Islet of Langerhans (tissue), 1 donor: Measurements from ENCODE around the gene LSS.
"Not testable (repeated sequence)": the region's sequence is repeated elsewhere in the genome, so short reads cannot be mapped to it uniquely, and the experiment has no call there.

Experiments
- FAIRE-seq: peaks from one replicate; lab custom pipeline; 2011; peaks lifted over from hg19 to GRCh38; lab: Jason Lieb, UNC

The LSS gene

DNA sequence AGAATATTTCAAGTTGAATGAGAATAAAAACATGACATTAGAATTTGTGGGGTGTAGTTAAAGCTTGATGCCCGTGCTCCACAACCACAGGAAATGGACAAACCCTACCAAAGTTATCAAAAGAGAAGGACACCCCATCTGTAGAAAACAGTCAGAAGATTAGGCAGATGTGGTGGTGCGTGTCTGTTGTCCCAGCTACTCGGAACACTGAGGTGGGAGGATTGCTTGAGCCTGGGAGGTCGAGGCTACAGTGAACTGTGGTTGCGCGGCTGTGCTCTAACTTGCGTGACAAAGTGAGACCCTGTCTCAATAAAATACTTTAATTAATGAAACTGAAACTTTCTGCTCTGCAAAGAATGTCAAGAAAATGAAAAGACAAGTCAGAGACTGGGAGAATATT lies 42.9 kb downstream of the LSS start:
- no peak for FAIRE-seq

DNA sequence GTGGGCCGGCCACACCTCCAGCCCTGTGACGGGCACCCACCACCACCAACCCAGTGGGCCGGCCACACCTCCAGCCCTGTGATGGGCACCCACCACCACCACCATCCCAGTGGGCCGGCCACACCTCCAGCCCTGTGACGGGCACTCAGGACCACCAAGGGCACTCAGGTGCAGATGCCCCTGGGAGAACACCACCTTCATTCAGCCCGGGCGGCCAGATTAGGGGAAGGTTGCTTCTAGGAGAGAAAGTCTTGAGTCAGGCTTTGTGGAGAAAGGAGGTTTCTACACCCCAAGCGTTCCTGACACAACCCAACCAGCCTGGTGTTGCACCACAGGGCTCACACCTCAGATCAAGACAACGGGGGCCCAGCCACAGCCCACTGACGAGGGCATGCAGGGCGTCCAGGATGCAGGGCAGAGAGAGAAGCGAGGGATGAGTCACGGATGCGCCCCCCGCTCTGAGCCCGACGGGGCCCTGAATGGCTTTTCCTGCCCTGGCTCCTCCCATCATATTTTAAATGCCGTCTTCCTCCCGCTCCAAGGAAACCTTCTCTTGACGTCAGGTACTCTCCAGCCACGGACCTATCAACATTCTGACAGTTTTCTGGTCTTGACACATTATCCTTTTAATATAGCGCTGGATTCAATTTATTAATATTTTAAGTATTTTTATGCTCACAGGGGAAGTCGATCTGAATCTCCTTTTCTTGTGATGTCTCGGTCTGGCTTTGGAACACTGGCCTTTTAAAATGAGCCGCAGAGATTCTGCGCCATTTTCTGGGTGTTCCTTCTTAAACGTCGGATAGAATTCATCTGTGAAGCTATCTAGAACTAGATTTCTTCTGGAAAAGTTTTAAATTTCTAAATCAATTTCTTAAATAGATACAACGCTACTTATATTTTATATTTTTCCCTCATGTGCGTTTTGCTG lies 43.7 kb downstream of the LSS start:
- no peak for FAIRE-seq

DNA sequence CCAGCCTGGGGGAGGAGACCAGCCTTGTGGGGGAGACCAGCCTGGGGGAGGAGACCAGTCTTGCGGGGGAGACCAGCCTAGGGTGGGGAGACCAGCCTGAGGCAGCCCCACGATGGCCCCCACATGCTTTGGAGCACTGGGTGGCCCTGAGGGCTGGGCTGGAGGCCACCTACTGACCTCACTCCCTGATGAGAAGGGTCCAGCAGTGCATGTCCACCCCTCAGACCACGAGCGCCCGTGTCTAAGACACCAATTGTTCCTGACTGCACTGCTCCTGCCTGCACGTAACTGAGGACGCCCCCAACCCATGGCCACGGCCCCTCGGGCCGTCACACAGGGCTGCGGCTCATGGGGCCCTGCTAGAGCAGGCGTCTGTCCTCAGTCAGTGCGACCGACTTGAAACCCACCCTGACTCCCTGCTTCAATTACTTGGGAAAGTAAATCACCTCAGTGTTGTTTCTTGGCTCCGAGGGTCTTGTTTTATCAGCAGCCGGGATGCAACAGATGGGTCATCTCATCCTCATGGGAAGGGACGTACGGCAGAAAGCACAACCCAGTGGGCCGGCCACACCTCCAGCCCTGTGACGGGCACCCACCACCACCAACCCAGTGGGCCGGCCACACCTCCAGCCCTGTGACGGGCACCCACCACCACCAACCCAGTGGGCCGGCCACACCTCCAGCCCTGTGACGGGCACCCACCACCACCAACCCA lies 44.5 kb downstream of the LSS start, which contains the start of gene SPATC1L:
SPATC1L (minus strand) TSS at position 550 of the 715 bp plus-strand sequence. CDS start 1,643 bp downstream, outside the sequence.
- FAIRE-seq, result no peak

DNA sequence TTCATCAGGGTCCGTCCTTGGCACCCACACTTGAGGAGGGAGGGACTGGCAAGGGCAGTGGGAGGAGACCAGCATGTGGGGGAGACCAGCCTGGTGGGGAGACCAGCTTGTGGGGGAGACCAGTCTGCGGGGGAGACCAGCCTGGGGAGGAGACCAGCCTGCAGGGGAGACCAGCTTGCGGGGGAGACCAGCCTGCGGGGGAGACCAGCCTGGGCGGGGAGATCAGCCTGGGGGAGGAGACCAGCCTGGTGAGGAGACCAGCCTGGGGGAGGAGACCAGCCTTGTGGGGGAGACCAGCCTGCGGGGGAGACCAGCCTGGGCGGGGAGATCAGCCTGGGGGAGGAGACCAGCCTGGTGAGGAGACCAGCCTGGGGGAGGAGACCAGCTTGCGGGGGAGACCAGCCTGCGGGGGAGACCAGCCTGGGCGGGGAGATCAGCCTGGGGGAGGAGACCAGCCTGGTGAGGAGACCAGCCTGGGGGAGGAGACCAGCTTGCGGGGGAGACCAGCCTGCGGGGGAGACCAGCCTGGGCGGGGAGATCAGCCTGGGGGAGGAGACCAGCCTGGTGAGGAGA lies 45.2 kb downstream of the LSS start:
- not testable (repeated sequence) for FAIRE-seq

DNA sequence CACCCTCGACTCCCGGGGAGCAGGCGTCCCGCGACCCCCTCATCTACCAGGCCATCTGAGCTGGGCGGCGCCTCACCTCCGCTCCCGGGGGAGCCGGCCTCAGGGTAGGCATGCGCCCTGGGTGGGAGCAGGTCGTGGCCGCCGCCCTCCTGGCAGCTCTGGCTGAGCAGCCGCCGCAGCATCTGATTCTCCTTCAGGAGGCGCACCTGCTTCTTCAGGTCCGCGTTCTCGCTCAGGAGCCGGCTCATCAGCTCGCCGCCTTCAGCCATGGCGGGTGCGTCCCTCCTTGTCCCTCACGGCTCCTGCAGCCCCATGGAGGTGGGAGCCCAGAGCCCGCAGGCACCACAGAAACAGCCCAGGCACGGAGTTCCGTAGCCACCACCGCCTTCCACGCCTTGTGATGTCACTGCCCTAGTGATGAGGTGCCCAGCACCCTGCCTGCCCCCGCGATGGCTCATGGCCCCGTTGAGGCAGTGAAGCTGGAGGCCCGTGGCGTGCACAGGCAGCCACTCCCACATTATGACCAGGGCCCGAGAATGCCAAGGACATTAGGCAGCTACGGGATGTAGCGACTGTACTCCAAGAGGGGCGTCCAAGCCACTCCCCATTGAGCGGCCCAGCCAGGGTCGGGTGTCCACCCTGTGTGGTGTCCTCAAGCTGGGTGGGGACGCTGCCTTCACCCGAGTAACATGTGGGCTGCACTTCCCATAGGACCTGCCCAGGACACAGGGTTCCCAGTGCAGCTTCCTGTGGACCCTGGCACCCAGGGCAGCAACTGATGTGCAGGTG lies 45.8 kb downstream of the LSS start:
- no peak for FAIRE-seq

DNA sequence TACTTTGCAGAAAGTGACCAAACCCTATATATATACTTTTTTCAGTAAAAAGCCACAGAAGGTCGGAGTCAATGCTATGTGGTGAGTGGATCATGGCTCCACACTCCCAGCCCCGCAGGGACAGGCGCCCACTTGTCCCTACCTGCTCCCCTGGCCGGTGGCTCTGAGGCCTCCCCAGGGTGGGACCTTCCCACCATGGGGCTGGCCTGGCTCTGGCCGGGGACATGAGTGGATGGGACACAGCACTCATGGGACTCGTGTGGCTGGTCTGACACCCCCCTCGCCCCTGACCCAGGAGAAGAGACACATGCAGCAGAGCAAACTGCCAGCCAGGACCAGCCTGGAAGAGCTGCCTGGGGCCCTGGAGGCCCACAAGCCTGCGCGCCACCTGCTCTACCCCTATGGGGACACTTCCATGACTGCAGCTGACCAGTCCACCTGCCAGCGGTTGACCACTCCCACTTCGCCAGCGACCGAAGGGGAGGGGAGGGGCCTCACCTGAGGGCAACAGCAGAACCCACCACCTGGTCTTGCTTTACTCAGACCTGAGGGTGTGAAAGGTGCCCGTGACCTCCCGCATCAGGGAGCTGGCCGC lies 46.5 kb downstream of the LSS start:
- no peak for FAIRE-seq

DNA sequence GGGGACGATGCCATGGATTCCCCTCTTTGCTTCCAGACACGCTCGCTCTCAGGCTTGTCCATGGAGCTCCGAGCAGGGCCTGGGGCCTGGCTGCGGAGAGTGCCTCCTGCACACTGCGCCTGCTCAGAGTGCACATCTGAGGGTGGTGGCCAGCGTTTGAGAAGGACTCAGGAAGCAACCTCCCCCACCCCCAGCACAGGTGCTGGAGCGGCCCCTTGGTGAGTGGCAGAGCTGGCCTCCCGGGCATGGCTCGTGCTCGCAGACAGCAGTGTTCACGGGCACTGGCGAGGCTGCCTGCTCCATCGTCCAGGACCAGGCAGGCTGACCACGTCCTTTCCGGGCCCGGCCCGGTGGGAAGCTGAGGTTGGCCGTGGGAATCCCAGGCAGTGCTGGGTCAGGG lies 47.1 kb downstream of the LSS start:
- no peak for FAIRE-seq

DNA sequence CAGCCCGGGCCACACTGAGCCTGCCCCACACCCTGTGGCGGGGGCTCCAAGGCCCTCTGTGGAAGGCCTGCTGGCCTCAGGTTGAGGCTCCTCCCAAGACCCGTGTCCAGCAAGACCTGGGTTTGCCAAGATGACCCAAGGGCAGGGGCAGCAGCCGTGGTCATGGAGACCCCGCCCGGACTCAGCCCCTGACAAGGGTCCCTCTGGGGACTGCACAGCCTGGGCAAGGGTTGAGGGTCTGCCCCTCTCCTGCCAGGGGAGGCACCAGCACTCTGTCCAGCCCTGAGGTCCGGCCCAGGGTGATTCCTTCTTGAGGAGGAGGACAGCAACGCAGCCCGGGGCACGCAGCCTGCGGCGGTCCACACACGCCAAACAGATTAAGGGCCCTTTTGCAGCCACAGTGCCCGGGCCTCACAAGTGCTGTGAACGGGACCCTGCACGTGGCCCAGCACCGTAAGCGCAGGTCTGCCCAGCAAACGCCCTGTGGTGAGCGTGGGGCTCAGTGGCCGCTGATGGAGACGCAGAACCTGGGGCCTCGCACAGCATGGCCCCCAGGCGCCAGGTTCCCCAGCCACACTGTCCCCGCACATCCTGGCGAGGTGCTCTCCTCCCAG lies 47.7 kb downstream of the LSS start:
- no peak for FAIRE-seq

DNA sequence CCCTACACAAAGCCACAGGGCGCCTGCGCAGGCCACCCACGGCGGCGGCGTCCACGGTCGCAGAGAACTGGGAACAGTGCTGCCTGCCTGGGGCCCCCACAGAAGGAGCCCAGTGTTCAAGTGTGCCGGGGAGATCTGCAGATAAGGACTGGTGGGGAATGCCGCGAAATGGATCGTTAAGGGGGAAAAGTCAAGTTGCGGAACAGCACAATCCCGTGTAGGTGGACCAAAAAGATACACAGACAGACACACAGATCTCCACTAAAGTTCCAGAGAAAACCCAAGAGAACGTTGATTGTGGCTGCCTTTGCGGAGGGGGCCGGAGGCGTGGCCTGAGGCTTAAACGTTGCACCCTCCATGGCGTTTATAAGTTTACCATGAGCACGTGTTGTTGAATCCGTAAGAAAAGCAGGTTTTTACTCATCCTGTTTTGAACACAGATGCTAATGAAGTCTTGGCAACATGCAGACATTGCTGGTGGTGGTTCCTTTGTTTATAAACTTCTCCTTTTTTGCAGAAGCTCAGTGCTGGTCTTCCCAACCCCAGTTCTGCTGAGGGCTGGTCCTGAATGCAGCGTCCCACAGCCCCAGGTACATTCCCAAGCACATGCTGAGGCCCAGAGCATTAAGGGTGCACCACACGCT lies 48.4 kb downstream of the LSS start:
- no peak for FAIRE-seq

DNA sequence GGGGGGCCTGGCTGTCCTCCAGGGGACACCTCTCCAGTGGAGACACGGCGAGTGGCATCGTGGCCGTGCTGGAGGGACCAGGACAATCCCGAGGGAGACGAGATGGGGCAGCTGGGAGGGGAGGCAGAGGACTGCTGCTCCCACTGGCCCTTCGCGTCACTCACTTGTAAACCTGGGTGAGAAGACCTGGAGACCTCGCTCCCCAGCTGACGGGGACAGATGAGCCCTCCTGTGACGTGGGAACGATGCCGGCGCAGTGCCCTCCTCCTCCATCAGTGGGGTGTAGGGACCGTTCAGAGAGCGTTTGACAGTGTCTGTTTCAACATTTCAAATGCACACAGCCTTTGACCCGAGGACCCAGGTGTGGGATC lies 48.9 kb downstream of the LSS start:
- no peak for FAIRE-seq

DNA sequence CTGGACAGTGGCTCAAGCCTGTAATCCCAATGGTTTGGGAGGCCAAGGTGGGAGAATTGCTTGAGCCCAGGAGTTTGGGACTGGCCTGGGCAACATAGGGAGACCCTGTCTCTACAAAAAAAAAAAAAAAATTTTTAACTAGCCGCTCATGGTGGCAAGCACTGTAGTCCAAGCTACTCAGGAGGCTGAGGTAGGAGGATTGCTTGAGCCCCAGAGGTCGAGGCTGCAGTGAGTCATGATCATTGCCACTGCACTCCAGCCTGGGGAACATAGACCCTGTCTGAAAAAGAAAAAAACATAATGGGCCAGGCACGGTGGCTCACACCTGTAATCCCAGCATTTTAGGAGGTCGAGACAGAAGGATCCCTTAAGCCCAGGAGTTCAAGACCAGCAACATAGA lies 49.6 kb downstream of the LSS start:
- no peak for FAIRE-seq

DNA sequence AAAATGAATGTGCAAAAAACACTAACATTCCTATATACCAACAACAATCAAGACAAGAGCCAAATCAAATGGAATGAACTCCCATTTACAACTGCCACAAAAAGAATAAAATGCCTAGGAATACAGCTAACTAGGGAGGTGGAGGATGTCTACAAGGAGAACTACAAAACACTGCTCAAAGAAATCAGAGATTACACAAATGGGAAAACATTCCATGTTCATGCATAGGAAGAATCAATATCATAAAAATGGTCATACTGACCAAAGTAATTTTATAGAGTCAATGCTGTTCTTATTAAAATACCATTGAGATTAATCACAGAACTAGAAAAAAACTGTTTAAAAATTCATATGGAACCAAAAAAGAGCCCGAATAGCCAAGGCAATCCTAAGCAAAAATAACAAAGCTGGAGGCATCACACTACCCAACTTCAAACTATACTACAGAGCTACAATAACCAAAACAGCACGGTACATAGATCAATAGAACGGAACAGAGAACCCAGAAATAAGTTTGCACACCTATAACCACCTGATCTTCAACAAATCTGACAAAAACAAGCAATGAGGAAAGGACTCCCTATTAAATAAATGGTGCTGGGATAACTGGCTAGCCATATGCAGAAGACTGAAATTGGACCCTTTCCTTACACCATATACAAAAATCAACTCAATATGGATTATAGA lies 52.0 kb downstream of the LSS start:
- FAIRE-seq, result not testable (repeated sequence)

DNA sequence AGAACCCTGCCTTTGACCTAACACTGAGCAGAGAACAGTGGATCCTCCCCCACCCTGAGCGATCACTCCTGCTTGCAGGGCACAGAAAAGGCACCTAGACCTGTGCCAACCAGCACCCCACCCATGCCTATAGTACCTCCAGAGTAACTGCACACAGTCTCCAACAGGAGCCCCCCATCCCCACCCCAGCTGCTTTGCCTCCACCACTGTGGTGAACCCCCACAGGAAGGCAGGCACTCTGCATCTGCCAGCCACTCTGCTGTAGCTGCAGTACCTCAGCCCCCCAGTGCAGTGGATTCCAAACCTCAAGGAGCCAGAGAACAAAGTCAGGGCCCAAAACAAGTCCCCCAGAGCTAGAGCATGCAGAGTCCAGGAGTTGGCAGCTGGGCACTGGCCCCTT lies 55.0 kb downstream of the LSS start:
- FAIRE-seq, result no peak

DNA sequence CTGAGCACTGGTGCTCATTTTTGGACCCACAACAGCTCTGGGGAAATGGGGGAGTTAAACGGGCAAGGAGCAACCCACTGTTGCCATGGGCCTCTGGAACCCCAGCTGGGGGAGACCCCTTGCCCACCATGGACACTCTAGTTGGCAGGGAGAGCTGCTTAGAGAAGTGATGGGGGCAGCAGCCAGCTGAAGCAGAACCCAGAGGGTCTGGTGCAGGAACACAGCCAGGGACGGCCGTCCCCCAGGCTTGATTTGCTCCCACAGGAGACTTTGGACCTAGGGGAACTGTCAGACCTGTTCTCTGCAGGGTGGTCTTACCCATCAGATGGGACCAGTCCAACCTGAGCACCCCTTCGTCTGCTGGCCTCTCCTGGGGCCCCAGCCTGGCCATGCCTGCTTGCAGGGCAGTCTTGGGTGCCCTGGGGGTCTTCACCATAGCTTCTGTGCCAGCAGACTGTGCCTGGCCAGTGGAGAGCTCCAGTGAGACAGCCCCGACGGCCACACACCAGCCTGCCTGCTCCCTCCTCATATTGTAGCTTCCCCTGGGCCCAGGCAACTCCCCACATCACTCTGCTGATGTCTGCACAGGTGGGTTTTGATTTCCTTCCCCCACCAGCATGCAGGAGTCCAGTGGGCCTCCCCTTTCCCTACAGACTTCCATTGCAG lies 55.6 kb downstream of the LSS start:
- FAIRE-seq, result no peak

DNA sequence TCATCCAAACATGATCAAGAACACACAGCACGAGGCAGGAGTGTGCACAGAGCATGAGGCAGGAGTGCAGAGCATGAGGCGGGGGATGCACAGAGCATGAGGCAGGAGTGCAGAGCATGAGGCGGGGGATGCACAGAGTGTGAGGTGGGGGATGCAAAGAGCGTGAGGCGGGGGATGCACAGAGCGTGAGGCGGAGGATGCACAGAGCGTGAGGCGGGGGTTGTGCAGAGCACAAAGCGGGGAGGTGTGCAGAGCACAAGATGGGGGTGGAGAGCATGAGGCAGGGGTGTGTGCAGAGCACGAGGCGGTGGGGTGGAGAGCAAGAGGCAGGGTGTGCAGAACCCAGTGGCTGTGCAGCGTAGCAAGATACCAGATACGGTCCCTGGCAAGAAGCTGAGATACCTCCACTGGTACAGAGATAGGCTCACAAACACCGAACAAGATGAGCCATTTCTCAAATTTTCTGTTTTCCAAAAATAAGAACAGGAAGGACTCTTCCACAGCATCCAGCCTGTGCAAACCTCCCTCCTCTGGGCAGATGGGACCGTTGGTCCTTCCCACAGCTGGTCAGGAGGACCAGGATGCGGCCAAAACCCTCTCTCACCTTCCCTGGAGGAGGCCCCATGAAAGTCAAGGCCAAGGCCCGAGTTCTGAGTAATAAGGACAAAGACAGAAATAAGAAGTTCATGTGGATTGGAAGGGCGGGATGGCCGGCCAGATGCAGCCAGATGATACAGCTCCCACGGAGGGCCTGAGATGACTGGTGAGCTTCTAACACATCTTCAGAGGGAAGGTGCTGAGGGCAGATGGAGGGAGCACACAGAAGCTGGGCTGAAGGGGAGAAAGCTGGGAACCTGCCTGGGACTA lies 56.3 kb downstream of the LSS start:
- no peak for FAIRE-seq

DNA sequence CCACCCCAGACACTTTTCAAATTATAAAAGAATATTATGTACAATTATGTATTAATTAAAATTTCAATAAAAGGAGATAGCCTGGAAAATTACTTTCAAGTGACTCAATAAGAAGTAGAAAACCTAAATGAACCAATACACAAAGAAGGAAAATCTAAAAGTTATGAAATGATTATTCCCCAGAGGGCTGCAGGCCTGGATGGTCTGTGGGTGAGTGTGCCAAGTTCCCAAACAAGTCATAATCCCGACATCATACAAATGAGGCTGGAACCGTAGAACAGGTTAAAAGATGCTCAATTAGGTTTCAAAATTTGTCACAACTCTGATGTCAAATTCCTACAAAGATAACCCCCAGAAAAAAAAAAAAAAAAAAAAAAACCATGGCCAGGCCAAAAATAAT lies 57.0 kb downstream of the LSS start:
- FAIRE-seq, result no peak

DNA sequence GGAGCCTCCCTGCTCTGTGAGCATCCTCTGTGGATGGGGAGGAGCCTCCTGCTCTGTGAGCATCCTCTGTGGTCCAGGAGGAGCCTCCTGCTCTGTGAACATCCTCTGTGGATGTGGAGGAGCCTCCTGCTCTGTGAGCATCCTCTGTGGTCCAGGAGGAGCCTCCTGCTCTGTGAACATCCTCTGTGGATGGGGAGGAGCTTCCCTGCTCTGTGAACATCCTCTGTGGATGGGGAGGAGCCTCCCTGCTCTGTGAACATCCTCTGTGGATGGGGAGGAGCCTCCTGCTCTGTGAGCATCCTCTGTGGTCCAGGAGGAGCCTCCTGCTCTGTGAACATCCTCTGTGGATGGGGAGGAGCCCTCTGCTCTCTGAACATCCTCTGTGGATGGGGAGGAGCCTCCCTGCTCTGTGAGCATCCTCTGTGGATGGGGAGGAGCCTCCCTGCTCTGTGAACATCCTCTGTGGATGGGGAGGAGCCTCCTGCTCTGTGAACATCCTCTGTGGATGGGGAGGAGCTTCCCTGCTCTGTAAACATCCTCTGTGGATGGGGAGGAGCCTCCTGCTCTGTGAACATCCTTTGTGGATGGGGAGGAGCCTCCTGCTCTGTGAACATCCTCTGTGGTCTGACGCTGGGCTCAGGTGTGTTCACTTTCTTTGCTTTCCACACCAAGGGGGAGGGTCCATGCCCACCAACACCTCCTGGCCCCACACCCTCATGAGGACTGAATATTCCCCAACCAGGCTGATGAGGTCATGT lies 58.0 kb downstream of the LSS start:
- not testable (repeated sequence) for FAIRE-seq
